ENCODE data around the gene KCNAB1. TPM values are rescaled to one million over a fixed set of nuclear protein-coding genes. Genes with fewer than 3 reads are reported as not detected.

Gene KCNAB1
- total RNA-seq, 1 experiment from 2014 or later = not detected

GRCh38 chr3:156536524-156537316, 416.3 kb downstream of the KCNAB1 start:
- no peak for ATAC-seq

DNA sequence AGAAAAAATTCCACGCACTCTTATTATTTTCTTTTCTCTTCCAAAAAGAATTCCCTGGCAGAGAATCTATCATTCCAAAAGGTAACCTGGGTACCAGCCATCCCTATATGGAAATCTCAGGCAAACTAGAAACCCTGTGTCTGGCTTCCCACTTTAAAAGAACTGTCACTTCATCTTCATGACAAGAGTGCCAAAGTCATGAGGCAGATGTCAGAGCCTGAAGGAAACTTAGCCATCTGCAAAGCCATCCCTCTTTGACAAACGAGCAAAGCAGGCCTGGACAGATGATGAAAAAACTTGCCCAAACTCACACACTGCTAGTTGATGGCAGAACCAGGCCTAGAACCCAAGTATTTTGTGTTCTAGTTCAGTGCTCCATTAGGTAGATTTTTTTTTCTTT, 418.7 kb downstream of the KCNAB1 start:
- Histone ChIP-seq H3K4me1 (ENCODE audit: insufficient read depth, low read length) (peaks cover 28% of the 10 kb centered on the region), H3K9me2 (replicated peaks; ENCODE audit: low read length) (no peaks in the 10 kb centered on the region), H3K4me2 (ENCODE audit: low read length) (no peak overlapping the region), H2AFZ (ENCODE audit: low read length) (no peak overlapping the region), H3K4me3 (ENCODE audit: low read length) (no peak overlapping the region), H3K9ac (ENCODE audit: low read length) (no peak overlapping the region), H4K20me1 (ENCODE audit: low read length) (0 out of 2 replicates have a peak, but pooled peaks cover 4% of the 10 kb centered on the region), H3F3A (ENCODE audit: low read length, unreplicated experiment) (no peaks in the 10 kb centered on the region), H3K9me3 (ENCODE audit: low read length) (no peaks in the 10 kb centered on the region), H3K27me3 (ENCODE audit: low read length) (no peaks in the 10 kb centered on the region), H3K36me3 (ENCODE audit: low read depth, low read length) (peaks cover 41% of the 10 kb centered on the region), H3K79me2 (ENCODE audit: low read length) (peaks cover 6% of the 10 kb centered on the region; the same call in 1 of the 2 replicates), H3K27ac (ENCODE audit: low read length) (no peak overlapping the region)
- ChIA-PET POLR2A (ENCODE audit: unreplicated experiment) (no interaction called here), CTCF (no interaction called here)
- TF ChIP-seq EZH2phosphoT487 (IDR thresholded peaks at IDR 0.05; ENCODE audit: borderline replicate concordance, low read length) (no peak), CTCF (conservative IDR thresholded peaks at IDR 0.05; ENCODE audit: low read depth, low read length) (no peak), EZH2 (IDR thresholded peaks at IDR 0.05; ENCODE audit: low read length, unreplicated experiment) (no peak)
- no peak for DNase-seq
- no TSS peak for BruUV-seq (replicated peaks)
- ATAC-seq = no peak
- intact Hi-C loops (cut with micrococcal nuclease) = loop anchor here (5.0 kb wide), 2 partner anchors 278 to 323 kb away; no protein-coding TSS in a partner anchor

More at GRCh38 chr3:156536524-156537316, 416.3 kb downstream of the KCNAB1 start:
- H3K27me3 ChIP-seq (ENCODE audit: low read length) = no peaks in the 10 kb centered on the region
- H3K4me2 ChIP-seq (ENCODE audit: low read length) = no peak overlapping the region
- no peaks in the 10 kb centered on the region for H3K79me2 ChIP-seq (ENCODE audit: low read length)
- no TSS peak for BruUV-seq (replicated peaks)
- no peak for TF ChIP-seq CTCF (conservative IDR thresholded peaks at IDR 0.05; ENCODE audit: low read depth, low read length)
- no peaks in the 10 kb centered on the region for H3K9me3 ChIP-seq (ENCODE audit: low read length)
- ChIA-PET POLR2A (ENCODE audit: unreplicated experiment) (no interaction called here), CTCF (interaction anchor here (0.6 to 2.0 kb wide), 3 partner anchors 137 to 563 kb away, joined by 4 to 7 read pairs (median 4); no protein-coding TSS in a partner anchor)
- peaks cover 19% of the 10 kb centered on the region for H3K36me3 ChIP-seq (ENCODE audit: low read depth, low read length)
- no peaks in the 10 kb centered on the region for H4K20me1 ChIP-seq (ENCODE audit: low read length)
- H3K4me3 ChIP-seq (ENCODE audit: low read length) = no peak overlapping the region
- H3K4me1 ChIP-seq (ENCODE audit: insufficient read depth, low read length) = peaks cover 28% of the 10 kb centered on the region
- no peaks in the 10 kb centered on the region for H3F3A ChIP-seq (ENCODE audit: low read length, unreplicated experiment)
- H2AFZ ChIP-seq (ENCODE audit: low read length) = no peak overlapping the region
- intact Hi-C loops (cut with micrococcal nuclease) = loop anchor here (5.0 kb wide), 2 partner anchors 281 to 326 kb away; no protein-coding TSS in a partner anchor
- H3K9ac ChIP-seq (ENCODE audit: low read length) = no peak overlapping the region
- peak overlapping the region; percentile 79 for H3K27ac ChIP-seq (ENCODE audit: low read length)
- DNase-seq = no peak
- no peaks in the 10 kb centered on the region for H3K9me2 ChIP-seq (replicated peaks; ENCODE audit: low read length)

DNA sequence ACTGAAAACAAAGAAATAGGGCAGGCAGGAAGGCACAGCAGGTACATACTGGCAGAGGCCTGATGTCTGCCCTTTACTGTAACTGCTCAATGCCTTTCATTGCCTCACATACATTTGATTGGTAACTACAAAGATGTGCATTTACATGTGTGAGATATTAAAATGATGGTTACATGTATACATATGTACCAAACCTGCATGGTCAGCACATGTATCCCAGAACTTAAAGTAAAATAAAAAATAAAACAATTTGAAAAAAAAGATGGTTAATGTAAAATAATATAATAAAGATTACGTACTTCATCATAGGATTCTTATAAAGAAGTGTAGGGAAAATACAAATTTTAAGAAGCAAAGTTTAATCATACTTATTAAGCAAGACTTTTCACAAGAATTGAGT, 419.4 kb downstream of the KCNAB1 start:
- TF ChIP-seq EZH2phosphoT487 (IDR thresholded peaks at IDR 0.05; ENCODE audit: borderline replicate concordance, low read length) = no peak
- TF ChIP-seq EZH2 (IDR thresholded peaks at IDR 0.05; ENCODE audit: low read length, unreplicated experiment) = no peak
- no peak for TF ChIP-seq CTCF (conservative IDR thresholded peaks at IDR 0.05; ENCODE audit: low read depth, low read length)
- intact Hi-C loops (cut with micrococcal nuclease) = loop anchor here (5.0 kb wide), 2 partner anchors 277 to 322 kb away; no protein-coding TSS in a partner anchor
- no TSS peak for BruUV-seq (replicated peaks)
- no peak overlapping the region for H3K27ac ChIP-seq (ENCODE audit: low read length)
- peaks cover 14% of the 10 kb centered on the region; the same call in 1 of the 2 replicates for H3K79me2 ChIP-seq (ENCODE audit: low read length)
- CTCF ChIA-PET = no interaction called here
- ATAC-seq (no peak), DNase-seq (no peak)
- no peak overlapping the region for H2AFZ ChIP-seq (ENCODE audit: low read length)
- H3K9ac ChIP-seq (ENCODE audit: low read length) = no peak overlapping the region
- no peaks in the 10 kb centered on the region for H3K9me3 ChIP-seq (ENCODE audit: low read length)
- no peak overlapping the region for H3K4me3 ChIP-seq (ENCODE audit: low read length)
- POLR2A ChIA-PET (ENCODE audit: unreplicated experiment) = no interaction called here
- no peaks in the 10 kb centered on the region for H3K27me3 ChIP-seq (ENCODE audit: low read length)
- H3K9me2 ChIP-seq (replicated peaks; ENCODE audit: low read length) = no peaks in the 10 kb centered on the region
- no peaks in the 10 kb centered on the region for H3F3A ChIP-seq (ENCODE audit: low read length, unreplicated experiment)
- peaks cover 5% of the 10 kb centered on the region; the same call in 1 of the 2 replicates for H4K20me1 ChIP-seq (ENCODE audit: low read length)
- peaks cover 25% of the 10 kb centered on the region for H3K4me1 ChIP-seq (ENCODE audit: insufficient read depth, low read length)
- H3K4me2 ChIP-seq (ENCODE audit: low read length) = no peak overlapping the region
- peaks cover 49% of the 10 kb centered on the region for H3K36me3 ChIP-seq (ENCODE audit: low read depth, low read length)

Data from PC-3 (cell line).